Activated gamma-delta T cell (primary cell): Measurements from ENCODE around the gene GPR158.
"Not testable (repeated sequence)": the region's sequence is repeated elsewhere in the genome, so short reads cannot be mapped to it uniquely, and the experiment has no call there.

Experiments used
- DNase-seq: peaks from one replicate; lab custom pipeline; 2025; lab: John Stamatoyannopoulos, UW
- total RNA-seq, 2 donors: gene quantifications; one replicate each; lab custom pipeline; 2026; lab: John Stamatoyannopoulos, UW

Gene GPR158, protein sequence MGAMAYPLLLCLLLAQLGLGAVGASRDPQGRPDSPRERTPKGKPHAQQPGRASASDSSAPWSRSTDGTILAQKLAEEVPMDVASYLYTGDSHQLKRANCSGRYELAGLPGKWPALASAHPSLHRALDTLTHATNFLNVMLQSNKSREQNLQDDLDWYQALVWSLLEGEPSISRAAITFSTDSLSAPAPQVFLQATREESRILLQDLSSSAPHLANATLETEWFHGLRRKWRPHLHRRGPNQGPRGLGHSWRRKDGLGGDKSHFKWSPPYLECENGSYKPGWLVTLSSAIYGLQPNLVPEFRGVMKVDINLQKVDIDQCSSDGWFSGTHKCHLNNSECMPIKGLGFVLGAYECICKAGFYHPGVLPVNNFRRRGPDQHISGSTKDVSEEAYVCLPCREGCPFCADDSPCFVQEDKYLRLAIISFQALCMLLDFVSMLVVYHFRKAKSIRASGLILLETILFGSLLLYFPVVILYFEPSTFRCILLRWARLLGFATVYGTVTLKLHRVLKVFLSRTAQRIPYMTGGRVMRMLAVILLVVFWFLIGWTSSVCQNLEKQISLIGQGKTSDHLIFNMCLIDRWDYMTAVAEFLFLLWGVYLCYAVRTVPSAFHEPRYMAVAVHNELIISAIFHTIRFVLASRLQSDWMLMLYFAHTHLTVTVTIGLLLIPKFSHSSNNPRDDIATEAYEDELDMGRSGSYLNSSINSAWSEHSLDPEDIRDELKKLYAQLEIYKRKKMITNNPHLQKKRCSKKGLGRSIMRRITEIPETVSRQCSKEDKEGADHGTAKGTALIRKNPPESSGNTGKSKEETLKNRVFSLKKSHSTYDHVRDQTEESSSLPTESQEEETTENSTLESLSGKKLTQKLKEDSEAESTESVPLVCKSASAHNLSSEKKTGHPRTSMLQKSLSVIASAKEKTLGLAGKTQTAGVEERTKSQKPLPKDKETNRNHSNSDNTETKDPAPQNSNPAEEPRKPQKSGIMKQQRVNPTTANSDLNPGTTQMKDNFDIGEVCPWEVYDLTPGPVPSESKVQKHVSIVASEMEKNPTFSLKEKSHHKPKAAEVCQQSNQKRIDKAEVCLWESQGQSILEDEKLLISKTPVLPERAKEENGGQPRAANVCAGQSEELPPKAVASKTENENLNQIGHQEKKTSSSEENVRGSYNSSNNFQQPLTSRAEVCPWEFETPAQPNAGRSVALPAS (N-terminal part only)
- 0.05 to 0.13 reads per million in 2 donors for total RNA-seq

GRCh38 chr10:25174461-25175230 is at the start of gene GPR158:
Gene GPR158 (plus strand): TSS chr10:25175001. CDS start chr10:25175421, 420 bp downstream.
- no peak for DNase-seq

DNA sequence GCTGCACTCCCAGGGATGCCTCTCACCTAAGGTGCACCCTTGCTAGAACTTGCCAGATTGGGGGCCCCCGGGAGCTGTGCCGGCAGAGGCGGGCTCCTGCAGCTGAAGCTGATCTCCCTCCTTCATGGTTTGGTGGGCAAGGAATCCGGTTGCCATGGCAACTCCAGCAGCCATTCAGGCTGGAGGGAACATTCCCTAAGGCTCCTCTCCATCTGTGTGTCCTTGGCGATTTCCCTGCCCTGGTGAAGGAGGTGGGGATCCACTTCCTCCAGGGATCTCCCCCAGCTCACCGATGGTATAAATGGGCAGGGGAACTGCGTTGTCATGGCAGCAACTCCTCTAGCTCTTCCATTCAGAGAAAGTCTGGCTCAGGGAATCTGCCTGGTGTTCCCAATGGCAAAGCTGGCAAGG is 49.6 kb upstream of the GPR158 start:
- DNase-seq: no peak

DNA sequence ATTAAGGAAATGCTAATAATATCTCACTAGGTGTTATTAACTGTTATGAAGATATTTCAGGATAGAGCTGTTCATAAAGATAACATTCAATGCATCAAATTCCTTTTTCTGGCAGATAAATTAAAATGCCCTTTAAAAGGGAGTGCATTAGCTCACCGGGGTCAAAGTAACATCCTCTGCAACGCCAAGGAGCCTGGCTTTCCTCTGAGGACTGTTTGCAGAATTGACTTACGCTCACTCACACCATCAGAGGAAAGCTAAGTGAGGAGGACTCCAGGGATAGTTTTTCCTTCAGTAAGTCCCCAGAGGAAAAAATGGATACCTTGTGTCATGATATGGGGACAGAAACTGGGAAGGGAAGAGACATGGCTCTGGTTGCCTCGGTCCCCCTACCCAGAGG is 45.2 kb upstream of the GPR158 start:
- no peak for DNase-seq

DNA sequence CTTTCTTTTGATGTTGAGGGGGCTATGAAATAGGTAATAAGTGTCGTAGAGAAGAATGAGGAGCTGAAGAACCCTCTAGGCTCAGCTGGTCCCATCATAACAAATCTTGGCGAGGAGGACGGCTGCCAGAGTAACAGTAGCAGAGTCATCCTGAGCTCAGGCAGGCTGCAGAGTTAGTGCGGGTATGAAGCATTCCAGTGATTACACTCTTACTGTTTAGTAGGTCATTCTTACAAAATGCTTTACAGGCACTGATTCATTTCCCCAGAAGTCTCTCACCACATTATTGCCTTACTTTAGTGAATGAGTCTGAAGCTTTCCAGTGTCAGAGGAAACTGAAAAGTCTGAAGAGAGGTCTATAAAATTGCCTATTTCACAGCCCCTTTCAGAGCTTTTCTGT is 43.9 kb upstream of the GPR158 start:
- no peak for DNase-seq

DNA sequence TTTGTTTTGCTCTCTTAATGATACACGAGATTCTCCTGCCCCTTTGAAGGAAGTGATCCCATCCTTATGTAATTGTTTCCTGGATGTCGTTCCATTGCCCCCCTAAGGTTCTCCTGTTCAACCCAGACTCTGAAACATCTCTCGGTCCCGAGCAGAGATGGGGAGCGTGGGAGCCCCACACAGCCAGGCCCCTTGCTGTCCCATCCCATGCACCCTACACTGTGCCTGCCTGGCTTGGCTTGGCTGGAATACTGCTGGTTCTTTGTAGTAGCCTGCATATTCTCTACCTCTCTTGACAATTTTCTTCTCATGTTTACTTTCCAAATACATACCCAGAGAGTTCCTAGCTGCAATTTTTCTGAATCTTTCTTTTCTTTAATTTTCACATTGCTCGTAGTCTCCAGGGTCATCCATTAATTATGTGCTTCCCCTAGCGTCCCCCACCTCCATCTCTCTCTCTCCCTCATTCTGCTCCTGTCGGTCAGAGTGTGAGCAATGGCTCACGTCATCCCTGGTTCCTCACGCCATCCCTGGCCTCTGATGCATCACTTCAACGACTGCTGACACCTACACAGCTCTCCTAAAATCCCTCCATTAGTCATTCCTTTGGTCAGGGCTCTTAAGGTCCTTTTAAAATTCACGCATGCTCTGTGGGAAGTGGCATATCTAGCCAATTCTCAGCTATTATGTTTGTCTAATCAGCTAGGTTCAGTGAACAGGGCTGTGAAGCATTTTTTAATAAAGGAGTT is 32.5 kb upstream of the GPR158 start:
- no peak for DNase-seq

DNA sequence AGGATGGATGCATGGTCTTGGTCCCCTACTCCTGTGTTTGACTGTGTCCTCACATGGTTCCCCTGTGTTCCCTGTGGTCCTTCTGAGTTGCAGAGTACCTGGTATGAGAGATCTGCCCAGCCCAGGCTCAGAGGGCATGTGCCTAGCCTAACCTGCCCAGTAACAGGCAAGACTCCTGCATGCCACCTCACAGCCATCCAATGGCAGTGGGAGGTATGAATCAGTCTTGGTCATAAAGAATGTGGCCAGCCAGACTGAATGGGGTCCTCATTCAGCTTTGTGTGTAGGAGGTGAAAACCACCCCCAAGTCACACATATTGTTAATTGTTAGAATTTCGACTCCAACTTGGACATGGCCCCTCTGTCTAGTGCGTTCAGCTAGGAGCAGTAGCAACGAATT is 17.2 kb upstream of the GPR158 start:
- DNase-seq: no peak

DNA sequence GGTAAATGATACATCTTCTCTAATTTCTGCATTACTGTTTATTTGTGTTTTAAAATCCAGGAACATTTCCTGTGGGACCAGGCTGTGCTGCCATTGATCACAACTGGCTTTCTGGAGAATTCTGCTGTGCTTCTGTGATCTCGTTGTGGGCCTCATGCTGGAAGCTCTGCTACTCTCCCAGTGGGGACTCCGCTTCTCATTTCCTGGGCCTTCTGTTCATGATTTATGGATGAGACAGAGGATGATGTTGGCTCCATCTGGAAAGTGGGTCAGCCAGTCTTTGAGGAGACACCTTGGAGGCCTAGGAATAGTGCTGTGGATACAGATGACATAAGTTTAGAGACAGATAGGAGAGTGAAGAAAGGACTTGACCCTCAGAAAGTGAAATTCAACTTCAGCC is 15.2 kb upstream of the GPR158 start:
- no peak for DNase-seq

GRCh38 chr10:25162391-25162790 is 12.4 kb upstream of the GPR158 start:
- DNase-seq: no peak

DNA sequence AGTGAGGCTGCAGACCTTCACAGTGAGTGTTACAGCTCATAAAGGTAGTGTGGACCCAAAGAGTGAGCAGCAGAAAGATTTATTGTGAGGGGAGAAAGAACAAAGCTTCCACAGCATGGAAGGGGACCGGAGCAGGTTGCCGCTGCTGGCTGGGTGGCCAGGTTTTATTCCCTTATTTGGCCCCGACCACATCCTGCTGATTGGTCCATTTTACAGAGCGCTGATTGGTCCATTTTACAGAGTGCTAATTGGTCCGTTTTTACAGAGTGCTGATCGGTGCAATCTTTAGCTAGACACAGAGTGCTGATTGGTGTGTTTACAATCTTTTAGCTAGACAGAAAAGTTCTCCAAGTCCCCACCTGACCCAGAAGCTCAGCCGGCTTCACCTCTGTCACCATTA is 11.3 kb upstream of the GPR158 start:
- DNase-seq: not testable (repeated sequence)

DNA sequence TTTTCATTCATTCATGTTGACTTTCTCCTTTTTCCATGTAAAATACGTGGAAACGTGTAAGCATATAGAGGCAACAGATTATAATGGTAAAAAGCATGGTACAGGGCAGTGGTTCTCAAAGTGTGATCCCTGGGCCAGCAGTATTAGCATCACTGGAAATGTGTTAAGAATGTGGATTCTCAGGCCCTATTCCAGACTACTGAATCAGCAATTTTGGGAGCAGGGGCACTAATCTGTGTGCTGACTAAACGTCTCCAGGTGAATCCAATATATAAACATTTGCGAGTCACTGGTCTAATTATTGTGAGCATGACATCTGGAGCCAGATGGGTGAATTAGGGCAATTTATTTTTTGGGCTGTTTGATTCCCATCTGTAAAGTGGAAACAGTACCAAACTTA is 5.1 kb upstream of the GPR158 start:
- no peak for DNase-seq

DNA sequence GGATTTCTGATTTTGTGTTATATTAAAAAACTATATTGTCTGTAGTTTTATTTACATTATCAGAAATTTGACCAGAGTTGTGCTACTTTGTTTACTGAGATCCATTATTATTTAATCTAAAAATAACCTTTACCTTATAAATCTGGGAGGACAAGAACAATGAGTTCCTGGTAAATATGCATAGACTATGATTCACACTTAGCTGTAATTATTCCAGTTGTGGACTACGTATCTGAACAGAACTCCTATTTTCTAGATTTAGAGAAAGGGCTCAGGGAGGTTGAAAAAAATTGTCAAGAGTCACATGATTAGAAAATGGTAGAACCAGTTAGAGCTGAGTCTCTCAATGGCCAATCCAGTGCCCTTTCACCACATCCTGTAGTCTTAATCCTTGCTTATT is 4.2 kb upstream of the GPR158 start:
- no peak for DNase-seq

- DNase-seq: no peak
Observed at GRCh38 chr10:25175527-25176420, 973 bp downstream of the GPR158 start.

- DNase-seq: no peak
Observed at GRCh38 chr10:25176421-25176968, 1.7 kb downstream of the GPR158 start.

- DNase-seq: no peak
Observed at GRCh38 chr10:25177093-25177753, 2.4 kb downstream of the GPR158 start.

DNA sequence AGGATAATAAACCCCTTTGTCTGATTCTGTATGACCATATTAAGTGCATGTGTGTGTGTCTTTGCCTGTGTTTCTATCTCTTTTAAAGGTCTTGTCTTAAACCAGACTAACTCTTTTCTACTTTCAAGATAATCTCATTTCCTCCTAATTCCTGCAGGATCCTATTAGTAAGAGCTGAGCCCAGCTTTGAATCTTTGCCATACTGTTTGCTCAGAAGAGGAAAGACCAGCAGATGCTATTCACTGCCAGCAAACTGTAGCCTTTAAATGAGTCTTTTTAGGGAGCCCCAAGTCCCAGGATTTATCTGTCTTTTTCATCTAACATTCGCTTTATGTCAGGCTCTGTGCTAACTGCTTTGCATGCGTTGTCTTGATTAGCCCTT is 2.9 kb downstream of the GPR158 start:
- DNase-seq: no peak

DNA sequence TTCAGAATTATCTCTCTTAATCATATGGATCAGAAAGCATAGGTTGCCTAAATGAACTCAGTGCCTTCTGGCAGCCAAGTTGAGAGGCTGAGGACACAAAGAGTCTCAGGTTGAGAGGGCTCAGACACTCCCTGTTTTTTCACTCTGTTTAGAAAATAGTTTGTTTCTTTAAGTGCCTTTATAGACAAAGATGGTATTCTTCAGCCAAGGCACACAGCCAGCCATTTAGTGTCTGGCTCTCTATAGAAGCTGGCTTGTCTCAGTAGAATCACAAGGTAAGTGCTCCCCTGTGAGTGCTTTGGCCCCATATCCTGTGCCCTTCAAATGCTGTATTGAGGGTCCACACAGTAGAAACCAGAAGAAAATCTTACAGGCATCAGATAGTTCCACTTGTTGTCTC is 3.6 kb downstream of the GPR158 start:
- no peak for DNase-seq

DNA sequence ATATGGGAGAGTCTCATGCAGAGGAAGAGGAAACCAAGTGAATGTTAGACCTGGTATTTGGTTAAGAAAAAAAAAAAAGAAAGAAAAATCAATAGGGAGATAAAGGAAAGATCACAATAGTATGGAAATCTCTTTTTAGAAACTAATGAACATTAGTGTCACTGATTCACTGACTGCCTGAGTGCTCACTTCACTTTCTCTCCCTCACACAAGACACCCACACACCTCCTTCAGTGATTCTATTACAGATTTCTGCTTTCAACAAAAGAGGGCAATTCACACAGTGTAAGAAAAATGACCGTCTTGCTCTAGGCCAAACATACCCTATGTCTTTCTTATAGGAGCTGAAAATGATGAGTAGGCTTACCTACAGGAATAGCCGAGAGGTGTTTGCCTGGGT is 6.0 kb downstream of the GPR158 start:
- DNase-seq: no peak

DNA sequence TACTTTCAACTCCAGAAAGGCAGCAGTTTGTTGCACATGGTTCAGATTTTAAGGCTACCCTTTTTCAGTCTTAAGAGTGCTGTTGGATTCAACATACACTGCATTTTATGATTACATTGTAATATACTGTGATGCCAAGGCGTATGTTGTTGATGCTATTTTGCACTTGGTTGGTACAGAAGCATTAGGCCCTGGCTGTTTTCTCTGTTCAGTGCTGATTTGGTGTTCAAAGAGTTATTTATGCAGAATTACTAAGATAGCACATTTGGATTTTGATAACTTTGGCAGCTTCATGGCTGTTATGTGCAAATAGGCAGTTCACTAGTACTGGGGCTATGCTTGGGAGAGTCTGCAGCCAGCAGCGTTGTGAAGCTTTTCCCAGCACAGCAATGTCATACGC is 7.8 kb downstream of the GPR158 start:
- DNase-seq: no peak
